Thyroid gland (tissue), 4 donors: ENCODE results near the gene C8A.

Experiments
- CTCF ChIP-seq, 6 experiments: fragments of 200-600 bp in 3 of 6; fragments of 450-650 bp in 3 of 6; sonication (generic) in 3 of 6; IDR thresholded peaks; one replicate each; pipeline ENCODE4 v1.5.1; 2016 to 2019; ENCODE audit warnings: antibody characterized with exemption in 6 of 6, mild to moderate bottlenecking in 2 of 6, inconsistent platforms in 1 of 6, moderate library complexity in 1 of 6
- POLR2A ChIP-seq, 2 donors: fragments of 450-650 bp; IDR thresholded peaks; one replicate each; pipeline ENCODE4 v1.6.1; 2017; ENCODE audit warnings: antibody characterized with exemption in 2 of 2, mild to moderate bottlenecking in 2 of 2, moderate library complexity in 1 of 2

GRCh38 chr1:56901716-56902115 lies 47.1 kb downstream of the C8A start:
- TF ChIP-seq CTCF (IDR thresholded peaks at IDR 0.05) = no peak
- no peak for TF ChIP-seq POLR2A (IDR thresholded peaks at IDR 0.05)
